ENCODE data around the gene PHF12. TPM values are rescaled to one million over a fixed set of nuclear protein-coding genes. Genes with fewer than 3 reads are reported as not detected.
A peak's percentile ranks its signal among the peaks of the same experiment; 100 is the strongest.

PHF12 gene
- total RNA-seq, 1 donor from 2014 or later, result 54.5 TPM

- H3K36me3 ChIP-seq, result no peaks in the 10 kb centered on the region
- intact Hi-C loops (cut with DNase I), result no loop called here
- H3K4me3 ChIP-seq, result no peak overlapping the region
- no peaks in the 10 kb centered on the region for H3K27me3 ChIP-seq
- no peak for TF ChIP-seq POLR2A (IDR thresholded peaks at IDR 0.05)
- TF ChIP-seq, protein P1, sequence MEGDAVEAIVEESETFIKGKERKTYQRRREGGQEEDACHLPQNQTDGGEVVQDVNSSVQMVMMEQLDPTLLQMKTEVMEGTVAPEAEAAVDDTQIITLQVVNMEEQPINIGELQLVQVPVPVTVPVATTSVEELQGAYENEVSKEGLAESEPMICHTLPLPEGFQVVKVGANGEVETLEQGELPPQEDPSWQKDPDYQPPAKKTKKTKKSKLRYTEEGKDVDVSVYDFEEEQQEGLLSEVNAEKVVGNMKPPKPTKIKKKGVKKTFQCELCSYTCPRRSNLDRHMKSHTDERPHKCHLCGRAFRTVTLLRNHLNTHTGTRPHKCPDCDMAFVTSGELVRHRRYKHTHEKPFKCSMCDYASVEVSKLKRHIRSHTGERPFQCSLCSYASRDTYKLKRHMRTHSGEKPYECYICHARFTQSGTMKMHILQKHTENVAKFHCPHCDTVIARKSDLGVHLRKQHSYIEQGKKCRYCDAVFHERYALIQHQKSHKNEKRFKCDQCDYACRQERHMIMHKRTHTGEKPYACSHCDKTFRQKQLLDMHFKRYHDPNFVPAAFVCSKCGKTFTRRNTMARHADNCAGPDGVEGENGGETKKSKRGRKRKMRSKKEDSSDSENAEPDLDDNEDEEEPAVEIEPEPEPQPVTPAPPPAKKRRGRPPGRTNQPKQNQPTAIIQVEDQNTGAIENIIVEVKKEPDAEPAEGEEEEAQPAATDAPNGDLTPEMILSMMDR (IDR thresholded peaks at IDR 0.05), result no peak
- no peak for TF ChIP-seq POLR2AphosphoS5 (IDR thresholded peaks at IDR 0.05; ENCODE audit: insufficient read depth in 1 of 2, low read depth in 1 of 2)
- no peak overlapping the region for H3K27ac ChIP-seq
- H3K4me1 ChIP-seq, result peaks cover 4% of the 10 kb centered on the region
- no peak for DNase-seq (ENCODE audit: extremely low spot score in 2 of 2)
- H3K9me3 ChIP-seq, result no peaks in the 10 kb centered on the region
Observed at GRCh38 chr17:28983286-28984230, 32.2 kb upstream of the PHF12 start.

DNA sequence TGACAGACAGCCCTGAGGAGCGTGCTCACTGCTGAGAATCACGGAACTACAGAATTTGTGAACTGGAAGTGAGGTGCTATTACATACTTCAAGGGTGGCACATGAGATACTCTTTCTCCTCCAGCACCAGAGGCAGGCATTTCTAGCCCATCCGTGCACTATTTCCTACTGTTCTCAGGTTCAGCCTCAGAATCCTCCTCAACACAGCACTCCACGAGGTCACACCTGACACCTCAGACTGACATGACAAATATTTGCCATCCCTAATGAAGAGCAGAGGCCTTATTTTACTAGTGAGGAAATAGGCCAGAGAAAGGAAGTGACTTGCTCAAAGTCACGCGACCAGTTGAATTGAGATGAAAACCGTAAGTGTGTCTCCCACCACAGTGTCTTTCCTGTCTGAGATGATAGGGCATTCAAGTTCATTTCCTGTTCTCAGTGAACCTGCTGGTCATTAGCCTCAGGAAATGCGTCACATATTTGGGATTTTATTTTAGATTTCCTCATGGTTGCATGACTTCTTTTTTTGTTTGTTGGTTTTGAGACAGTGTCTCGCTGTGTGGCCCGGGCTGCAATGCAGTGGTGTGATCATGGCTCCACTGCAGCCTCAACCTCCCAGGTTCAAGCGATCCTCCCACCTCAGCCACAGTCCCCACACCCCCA lies 30.9 kb upstream of the PHF12 start:
- intact Hi-C loops (cut with DNase I), result no loop called here
- H3K4me3 ChIP-seq, result no peak overlapping the region
- H3K27me3 ChIP-seq, result no peaks in the 10 kb centered on the region
- no peak for DNase-seq (ENCODE audit: extremely low spot score in 2 of 2)
- peaks cover 4% of the 10 kb centered on the region for H3K4me1 ChIP-seq
- H3K27ac ChIP-seq, result peak overlapping the region; percentile 24
- H3K36me3 ChIP-seq, result no peaks in the 10 kb centered on the region
- TF ChIP-seq POLR2AphosphoS5 (IDR thresholded peaks at IDR 0.05; ENCODE audit: insufficient read depth in 1 of 2, low read depth in 1 of 2) (peak; percentile 41 to 86), POLR2A (IDR thresholded peaks at IDR 0.05) (no peak)
- TF ChIP-seq, protein P1 (IDR thresholded peaks at IDR 0.05), result no peak
- H3K9me3 ChIP-seq, result no peaks in the 10 kb centered on the region

DNA sequence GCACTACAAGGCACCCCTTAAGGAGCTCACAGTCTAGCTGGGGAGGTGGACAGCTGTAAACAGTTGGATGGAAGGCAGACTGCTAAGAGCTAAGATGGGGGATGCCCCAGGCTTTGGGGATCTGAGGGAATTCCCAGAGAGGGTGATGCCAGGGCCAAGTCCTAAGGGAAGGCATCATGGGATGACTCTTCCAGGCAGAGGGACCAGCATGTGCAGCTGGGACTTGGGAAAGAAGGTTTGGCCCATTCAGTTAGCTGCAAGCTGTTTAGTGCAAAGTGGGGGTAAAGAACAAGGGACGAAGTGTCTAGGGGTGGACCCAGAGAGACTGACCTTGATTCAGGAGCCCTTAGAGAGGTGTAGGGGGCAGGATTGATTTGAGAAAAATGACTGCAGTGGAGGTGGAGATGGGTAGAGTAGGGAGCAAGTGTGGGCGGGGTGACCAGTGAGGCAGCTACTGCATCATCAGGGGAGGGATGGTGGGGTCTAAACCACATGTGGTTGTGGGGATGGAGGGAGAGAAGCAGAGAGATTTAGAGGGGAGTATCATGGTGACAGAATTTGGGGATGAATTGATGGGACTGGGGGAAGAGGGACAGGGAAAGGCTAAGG lies 27.1 kb upstream of the PHF12 start:
- H3K27me3 ChIP-seq, result no peaks in the 10 kb centered on the region
- intact Hi-C loops (cut with DNase I), result no loop called here
- TF ChIP-seq POLR2AphosphoS5 (IDR thresholded peaks at IDR 0.05; ENCODE audit: insufficient read depth in 1 of 2, low read depth in 1 of 2) (no peak), POLR2A (IDR thresholded peaks at IDR 0.05) (no peak)
- TF ChIP-seq, protein P1 (IDR thresholded peaks at IDR 0.05), result no peak
- H3K36me3 ChIP-seq, result no peaks in the 10 kb centered on the region
- H3K9me3 ChIP-seq, result no peaks in the 10 kb centered on the region
- H3K27ac ChIP-seq, result no peak overlapping the region
- H3K4me1 ChIP-seq, result peaks cover 4% of the 10 kb centered on the region
- no peak overlapping the region for H3K4me3 ChIP-seq
- no peak for DNase-seq (ENCODE audit: extremely low spot score in 2 of 2)

- no peak overlapping the region for H3K27ac ChIP-seq
- DNase-seq (ENCODE audit: extremely low spot score in 2 of 2), result no peak
- H3K27me3 ChIP-seq, result no peaks in the 10 kb centered on the region
- H3K9me3 ChIP-seq, result no peaks in the 10 kb centered on the region
- TF ChIP-seq POLR2AphosphoS5 (IDR thresholded peaks at IDR 0.05; ENCODE audit: insufficient read depth in 1 of 2, low read depth in 1 of 2) (no peak), POLR2A (IDR thresholded peaks at IDR 0.05) (no peak)
- TF ChIP-seq, protein P1 (IDR thresholded peaks at IDR 0.05), result no peak
- H3K4me3 ChIP-seq, result no peak overlapping the region
- H3K4me1 ChIP-seq, result peaks cover 4% of the 10 kb centered on the region
- intact Hi-C loops (cut with DNase I), result no loop called here
- no peaks in the 10 kb centered on the region for H3K36me3 ChIP-seq
Observed at GRCh38 chr17:28977659-28978355, 26.5 kb upstream of the PHF12 start.
